ENCODE measurements around the gene DGKQ. TPM values are rescaled to one million over a fixed set of nuclear protein-coding genes. Genes with fewer than 3 reads are reported as not detected.

The DGKQ gene
- total and polyA plus RNA-seq, 9 of the 15 experiments (the other 6 are each of a cell fraction or from before 2014, with no cell fraction given), result 0.17 to 22.0 (median 5.6) TPM

DNA sequence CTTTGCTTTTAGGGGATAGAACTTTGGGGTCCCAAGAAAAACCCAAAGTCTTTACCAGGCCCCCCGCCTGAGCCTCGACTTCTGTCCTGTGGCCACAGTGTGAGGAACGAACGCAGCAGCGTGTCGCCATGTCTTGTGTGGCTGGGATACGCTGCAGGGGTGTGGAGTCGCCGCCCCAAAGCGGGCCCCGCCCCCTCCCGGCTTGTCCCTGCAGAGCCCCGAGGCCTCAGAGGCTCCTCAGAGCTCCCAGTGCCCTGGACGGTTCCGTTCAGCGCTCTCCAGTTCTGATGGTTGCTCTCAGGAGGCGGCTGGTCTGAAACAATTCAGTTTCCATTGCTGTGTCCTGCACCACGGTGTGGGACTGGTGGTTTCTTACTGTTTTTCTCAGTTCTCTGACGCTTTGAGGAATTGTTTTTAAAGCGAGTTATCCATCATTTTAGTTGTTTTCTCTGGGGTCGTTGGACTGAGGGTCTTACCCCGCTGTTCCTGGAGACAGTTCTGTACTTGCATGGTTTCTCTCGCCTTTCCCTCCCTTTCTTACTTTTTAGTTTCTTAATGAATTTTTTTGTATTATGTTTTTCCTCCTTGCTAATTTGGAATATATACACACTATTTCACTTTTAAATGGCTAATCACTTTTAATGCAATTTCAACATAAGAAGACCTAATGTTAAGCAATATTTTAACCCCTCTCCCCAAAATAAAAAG is 11.9 kb upstream of the DGKQ start (continued):
- TF ChIP-seq, protein P1, sequence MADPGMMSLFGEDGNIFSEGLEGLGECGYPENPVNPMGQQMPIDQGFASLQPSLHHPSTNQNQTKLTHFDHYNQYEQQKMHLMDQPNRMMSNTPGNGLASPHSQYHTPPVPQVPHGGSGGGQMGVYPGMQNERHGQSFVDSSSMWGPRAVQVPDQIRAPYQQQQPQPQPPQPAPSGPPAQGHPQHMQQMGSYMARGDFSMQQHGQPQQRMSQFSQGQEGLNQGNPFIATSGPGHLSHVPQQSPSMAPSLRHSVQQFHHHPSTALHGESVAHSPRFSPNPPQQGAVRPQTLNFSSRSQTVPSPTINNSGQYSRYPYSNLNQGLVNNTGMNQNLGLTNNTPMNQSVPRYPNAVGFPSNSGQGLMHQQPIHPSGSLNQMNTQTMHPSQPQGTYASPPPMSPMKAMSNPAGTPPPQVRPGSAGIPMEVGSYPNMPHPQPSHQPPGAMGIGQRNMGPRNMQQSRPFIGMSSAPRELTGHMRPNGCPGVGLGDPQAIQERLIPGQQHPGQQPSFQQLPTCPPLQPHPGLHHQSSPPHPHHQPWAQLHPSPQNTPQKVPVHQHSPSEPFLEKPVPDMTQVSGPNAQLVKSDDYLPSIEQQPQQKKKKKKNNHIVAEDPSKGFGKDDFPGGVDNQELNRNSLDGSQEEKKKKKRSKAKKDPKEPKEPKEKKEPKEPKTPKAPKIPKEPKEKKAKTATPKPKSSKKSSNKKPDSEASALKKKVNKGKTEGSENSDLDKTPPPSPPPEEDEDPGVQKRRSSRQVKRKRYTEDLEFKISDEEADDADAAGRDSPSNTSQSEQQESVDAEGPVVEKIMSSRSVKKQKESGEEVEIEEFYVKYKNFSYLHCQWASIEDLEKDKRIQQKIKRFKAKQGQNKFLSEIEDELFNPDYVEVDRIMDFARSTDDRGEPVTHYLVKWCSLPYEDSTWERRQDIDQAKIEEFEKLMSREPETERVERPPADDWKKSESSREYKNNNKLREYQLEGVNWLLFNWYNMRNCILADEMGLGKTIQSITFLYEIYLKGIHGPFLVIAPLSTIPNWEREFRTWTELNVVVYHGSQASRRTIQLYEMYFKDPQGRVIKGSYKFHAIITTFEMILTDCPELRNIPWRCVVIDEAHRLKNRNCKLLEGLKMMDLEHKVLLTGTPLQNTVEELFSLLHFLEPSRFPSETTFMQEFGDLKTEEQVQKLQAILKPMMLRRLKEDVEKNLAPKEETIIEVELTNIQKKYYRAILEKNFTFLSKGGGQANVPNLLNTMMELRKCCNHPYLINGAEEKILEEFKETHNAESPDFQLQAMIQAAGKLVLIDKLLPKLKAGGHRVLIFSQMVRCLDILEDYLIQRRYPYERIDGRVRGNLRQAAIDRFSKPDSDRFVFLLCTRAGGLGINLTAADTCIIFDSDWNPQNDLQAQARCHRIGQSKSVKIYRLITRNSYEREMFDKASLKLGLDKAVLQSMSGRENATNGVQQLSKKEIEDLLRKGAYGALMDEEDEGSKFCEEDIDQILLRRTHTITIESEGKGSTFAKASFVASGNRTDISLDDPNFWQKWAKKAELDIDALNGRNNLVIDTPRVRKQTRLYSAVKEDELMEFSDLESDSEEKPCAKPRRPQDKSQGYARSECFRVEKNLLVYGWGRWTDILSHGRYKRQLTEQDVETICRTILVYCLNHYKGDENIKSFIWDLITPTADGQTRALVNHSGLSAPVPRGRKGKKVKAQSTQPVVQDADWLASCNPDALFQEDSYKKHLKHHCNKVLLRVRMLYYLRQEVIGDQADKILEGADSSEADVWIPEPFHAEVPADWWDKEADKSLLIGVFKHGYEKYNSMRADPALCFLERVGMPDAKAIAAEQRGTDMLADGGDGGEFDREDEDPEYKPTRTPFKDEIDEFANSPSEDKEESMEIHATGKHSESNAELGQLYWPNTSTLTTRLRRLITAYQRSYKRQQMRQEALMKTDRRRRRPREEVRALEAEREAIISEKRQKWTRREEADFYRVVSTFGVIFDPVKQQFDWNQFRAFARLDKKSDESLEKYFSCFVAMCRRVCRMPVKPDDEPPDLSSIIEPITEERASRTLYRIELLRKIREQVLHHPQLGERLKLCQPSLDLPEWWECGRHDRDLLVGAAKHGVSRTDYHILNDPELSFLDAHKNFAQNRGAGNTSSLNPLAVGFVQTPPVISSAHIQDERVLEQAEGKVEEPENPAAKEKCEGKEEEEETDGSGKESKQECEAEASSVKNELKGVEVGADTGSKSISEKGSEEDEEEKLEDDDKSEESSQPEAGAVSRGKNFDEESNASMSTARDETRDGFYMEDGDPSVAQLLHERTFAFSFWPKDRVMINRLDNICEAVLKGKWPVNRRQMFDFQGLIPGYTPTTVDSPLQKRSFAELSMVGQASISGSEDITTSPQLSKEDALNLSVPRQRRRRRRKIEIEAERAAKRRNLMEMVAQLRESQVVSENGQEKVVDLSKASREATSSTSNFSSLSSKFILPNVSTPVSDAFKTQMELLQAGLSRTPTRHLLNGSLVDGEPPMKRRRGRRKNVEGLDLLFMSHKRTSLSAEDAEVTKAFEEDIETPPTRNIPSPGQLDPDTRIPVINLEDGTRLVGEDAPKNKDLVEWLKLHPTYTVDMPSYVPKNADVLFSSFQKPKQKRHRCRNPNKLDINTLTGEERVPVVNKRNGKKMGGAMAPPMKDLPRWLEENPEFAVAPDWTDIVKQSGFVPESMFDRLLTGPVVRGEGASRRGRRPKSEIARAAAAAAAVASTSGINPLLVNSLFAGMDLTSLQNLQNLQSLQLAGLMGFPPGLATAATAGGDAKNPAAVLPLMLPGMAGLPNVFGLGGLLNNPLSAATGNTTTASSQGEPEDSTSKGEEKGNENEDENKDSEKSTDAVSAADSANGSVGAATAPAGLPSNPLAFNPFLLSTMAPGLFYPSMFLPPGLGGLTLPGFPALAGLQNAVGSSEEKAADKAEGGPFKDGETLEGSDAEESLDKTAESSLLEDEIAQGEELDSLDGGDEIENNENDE (IDR thresholded peaks at IDR 0.05; ENCODE audit: low read depth, low read length), result no peak
- TF ChIP-seq HDAC2 (IDR thresholded peaks at IDR 0.05) (no peak), RBM22 (IDR thresholded peaks at IDR 0.05; ENCODE audit: low read depth, low read length, poor library complexity, severe bottlenecking) (no peak), FOXM1 (IDR thresholded peaks at IDR 0.05; ENCODE audit: low read depth) (no peak), FOXM1 (CRISPR knock-in tag; IDR thresholded peaks at IDR 0.05; ENCODE audit: low read depth) (no peak), KAT2B (IDR thresholded peaks at IDR 0.05; ENCODE audit: low read depth, low read length) (no peak), GTF2E2 (tag; IDR thresholded peaks at IDR 0.05) (no peak; the same call in 1 of the 2 replicates), SUPT5H (IDR thresholded peaks at IDR 0.05) (peak; percentile 55), CEBPB (tag; IDR thresholded peaks at IDR 0.05) (no peak), SREBF2 (CRISPR knock-in tag; IDR thresholded peaks at IDR 0.05) (no peak), MCM2 (IDR thresholded peaks at IDR 0.05; ENCODE audit: low read depth) (no peak), NCOR1 (IDR thresholded peaks at IDR 0.05) (no peak)
- TF ChIP-seq, protein P2, sequence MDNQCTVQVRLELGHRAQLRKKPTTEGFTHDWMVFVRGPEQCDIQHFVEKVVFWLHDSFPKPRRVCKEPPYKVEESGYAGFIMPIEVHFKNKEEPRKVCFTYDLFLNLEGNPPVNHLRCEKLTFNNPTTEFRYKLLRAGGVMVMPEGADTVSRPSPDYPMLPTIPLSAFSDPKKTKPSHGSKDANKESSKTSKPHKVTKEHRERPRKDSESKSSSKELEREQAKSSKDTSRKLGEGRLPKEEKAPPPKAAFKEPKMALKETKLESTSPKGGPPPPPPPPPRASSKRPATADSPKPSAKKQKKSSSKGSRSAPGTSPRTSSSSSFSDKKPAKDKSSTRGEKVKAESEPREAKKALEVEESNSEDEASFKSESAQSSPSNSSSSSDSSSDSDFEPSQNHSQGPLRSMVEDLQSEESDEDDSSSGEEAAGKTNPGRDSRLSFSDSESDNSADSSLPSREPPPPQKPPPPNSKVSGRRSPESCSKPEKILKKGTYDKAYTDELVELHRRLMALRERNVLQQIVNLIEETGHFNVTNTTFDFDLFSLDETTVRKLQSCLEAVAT (IDR thresholded peaks at IDR 0.05), result 0 out of 4 replicates have a peak, but pooled peaks of 1 of the 2 experiments have one; percentile 43
- TF ChIP-seq, protein P3, sequence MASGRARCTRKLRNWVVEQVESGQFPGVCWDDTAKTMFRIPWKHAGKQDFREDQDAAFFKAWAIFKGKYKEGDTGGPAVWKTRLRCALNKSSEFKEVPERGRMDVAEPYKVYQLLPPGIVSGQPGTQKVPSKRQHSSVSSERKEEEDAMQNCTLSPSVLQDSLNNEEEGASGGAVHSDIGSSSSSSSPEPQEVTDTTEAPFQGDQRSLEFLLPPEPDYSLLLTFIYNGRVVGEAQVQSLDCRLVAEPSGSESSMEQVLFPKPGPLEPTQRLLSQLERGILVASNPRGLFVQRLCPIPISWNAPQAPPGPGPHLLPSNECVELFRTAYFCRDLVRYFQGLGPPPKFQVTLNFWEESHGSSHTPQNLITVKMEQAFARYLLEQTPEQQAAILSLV (tag; IDR thresholded peaks at IDR 0.05), result no peak
